GM12801 (cell line): ENCODE results near the gene UNK.

Experiments
- TF ChIP-seq, protein P1 (sequence below): IDR thresholded peaks from one replicate; pipeline ENCODE4 v1.5.1; 2011; ENCODE audit warnings: control low read depth; ENCODE audit not compliant: insufficient read length; ENCODE audit errors: extremely low read depth

Gene UNK

DNA sequence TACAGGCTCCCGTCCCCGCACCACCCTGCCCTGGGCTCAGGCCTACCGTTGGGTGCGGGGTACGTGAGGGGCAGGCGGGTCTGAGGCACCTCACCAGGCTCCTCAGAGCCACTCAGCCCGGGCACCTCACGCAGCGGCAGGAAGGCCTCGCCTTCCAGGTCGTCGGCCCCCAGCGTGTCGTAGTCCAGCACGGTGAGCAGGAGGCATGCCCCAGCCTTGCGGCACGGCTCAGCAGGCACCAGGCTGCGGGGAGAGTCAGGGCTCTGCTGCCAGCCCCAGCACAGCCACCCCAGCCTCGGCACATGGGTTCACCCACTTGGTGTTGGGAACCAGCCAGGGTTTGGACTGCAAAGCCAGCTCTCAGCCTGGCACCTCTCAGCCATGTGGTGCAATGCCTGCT lies 44.1 kb downstream of the UNK start:
- TF ChIP-seq, protein P1, sequence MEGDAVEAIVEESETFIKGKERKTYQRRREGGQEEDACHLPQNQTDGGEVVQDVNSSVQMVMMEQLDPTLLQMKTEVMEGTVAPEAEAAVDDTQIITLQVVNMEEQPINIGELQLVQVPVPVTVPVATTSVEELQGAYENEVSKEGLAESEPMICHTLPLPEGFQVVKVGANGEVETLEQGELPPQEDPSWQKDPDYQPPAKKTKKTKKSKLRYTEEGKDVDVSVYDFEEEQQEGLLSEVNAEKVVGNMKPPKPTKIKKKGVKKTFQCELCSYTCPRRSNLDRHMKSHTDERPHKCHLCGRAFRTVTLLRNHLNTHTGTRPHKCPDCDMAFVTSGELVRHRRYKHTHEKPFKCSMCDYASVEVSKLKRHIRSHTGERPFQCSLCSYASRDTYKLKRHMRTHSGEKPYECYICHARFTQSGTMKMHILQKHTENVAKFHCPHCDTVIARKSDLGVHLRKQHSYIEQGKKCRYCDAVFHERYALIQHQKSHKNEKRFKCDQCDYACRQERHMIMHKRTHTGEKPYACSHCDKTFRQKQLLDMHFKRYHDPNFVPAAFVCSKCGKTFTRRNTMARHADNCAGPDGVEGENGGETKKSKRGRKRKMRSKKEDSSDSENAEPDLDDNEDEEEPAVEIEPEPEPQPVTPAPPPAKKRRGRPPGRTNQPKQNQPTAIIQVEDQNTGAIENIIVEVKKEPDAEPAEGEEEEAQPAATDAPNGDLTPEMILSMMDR, result no peak

DNA sequence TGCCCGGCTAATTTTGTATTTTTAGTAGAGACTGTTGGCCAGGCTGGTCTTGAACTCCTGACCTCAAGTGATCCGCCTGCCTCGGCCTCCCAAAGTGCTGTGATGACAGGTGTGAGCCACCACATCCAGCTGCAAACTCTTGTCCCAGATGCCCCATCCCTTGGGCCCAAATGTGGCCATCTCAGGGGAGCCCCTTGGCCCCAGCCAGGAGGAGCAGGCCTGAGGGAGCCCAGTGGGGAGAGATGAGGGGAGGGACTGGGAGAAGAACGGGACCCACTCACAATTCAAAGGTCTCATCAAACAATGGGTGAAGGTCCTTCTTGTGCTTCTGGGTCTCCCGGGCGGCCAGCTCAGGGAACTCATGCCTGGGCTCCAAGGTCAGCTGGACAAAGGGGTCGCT lies 45.1 kb downstream of the UNK start:
- TF ChIP-seq, protein P1, result no peak

DNA sequence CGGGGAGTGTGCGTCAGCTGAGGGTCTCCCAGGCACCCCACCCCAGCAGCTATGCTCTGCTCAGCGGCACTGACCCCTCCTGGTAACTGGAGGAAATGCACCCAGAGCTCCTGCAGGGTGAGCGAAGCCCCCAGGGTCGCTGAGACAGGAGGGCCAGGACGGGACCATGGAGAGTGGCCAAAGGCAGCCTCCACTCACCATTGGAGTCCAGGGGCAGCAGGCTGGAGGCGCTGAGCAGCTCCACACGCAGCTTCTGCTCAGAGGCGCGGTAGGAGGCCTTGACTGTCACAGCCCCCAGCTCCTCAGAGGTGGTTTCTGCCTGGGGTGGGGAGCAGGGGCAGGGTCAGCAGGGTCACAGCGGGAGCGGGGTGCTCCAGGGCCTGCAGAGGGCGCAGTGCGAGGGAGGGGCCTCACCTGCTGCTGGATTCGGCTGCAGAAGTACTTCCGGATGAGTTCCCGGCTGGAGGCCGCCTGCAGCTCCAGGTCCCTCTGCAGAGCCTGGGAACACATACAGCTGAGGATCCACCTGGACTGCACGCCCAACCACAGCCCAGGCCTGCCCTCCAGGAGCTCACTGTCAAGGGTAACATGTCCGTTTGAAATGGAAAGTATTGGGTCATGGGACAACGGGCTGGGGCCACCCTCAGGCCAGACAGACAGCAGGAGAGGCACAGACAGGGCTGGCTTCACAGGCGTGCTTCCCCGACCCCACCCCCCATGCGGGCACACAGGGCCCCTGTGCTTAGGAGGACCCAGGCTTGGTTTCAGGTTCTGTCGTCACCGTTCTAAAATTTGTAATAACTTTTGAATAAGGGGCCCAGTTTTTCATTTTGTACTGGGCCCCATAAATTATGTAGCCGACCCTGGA lies 45.8 kb downstream of the UNK start:
- TF ChIP-seq, protein P1, result no peak

DNA sequence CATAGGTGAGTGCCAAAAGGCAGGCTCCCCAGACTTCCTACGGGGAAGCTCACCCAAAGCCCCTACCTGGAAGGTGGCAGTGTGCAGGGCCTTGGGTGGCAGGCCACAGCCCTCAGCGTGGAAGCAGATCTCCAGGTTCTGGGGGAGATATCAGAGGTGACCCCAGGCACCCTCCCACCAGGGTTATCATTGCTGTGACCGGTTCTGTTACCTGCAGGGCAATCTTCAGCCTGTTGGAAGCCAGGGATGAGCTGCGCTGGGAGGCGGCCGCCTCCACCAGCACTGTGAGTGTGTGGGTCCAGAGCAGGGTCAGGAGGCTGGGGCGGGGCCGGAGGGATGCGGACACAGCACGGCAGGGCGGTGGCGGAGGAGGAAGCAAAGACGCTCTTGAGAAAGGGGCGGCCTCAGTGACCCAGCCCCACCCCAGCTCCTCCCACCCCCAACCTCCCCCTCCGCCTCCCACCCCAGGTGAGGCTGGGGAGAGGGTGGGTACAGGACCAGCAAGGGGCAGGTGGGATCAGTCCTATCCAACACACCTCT lies 46.5 kb downstream of the UNK start:
- TF ChIP-seq, protein P1, result no peak

DNA sequence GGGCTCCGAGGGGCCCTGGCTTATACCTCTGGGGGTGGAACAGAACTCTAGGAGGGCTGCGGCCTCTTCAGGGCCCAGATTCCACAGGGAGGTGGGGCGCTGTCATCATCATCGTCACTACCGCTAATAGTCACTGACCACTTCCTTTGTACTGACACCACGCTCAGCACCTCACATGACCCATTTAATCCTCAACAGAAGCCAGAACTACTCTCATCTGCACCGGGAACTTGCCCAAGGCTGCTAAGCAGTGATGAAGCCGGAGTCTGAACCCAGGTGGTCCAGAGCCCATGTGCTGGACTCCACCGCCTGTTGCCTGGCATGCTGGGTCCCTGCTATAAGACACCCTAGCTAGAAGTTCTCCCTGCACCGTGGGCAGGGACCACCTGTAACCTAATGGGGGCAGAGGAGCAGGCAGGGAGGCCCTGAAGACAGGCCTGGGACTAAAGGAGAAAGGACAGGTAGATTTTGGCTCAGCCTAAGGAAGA lies 47.6 kb downstream of the UNK start:
- TF ChIP-seq, protein P1, result no peak

DNA sequence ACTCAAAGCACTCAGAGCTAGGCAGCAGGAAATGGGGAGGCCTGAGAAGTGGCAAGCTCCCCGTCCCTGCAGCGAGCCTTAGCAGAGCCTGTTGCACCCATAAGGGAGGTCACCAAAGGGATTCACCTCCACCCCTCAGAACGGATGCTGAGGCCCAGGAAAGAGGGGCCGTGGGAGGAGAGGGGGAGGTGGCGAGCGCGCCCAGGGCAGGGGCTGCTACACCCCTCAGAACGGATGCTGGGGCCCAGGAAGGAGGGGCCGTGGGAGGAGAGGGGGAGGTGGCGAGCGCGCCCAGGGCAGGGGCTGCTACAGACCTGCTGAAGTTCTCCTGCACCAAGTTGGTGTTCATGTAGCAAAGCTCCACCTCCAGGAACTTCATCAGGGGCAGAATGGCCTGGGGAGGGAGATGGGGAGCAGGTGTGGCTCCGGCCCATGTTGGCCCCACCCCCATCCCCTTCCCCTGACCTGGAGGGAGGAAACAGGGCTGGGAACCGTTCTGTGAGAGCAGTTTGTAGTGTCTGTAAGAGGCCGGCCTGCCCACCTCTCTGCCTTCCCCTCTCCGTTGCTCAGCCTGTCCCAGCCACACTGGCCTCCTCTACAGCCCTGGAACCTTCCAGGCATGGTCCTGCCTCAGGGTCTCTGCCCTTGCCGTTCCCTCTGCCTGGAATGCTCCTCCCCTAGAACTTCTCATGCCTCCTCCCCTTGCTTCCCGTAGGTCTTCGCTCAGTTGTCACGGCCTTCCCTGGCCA lies 48.2 kb downstream of the UNK start:
- TF ChIP-seq, protein P1, result no peak

DNA sequence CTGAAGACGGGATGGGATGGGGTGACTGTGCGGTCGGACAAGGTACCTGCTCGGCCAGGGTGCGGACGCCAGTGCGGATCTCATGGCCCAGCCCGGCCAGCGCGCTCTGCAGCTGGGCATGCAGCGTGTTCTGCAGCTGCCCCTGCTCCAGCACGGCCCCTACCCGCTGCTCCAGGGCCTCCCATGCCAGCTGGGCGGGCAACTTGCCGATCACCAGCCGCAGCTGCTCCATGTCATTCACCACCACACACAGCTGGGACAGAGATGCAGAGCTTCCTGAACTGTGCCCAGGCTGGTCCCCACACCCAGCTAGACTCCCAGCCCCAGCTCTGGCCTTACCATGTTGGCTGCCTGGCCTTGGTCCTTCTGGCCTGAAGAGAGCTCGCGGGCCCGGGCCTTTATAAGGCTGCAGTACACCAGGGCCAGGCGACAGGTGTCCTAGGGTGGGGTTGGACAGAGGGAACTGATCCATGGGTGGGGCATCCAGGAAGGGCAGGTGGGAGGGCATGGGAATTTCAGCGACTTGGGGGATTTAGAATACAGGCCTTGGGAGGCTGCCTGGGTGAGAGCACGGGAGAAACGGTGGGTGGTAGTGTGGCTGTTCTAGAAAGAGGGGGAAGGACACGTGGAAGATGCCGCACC lies 49.8 kb downstream of the UNK start:
- TF ChIP-seq, protein P1, result no peak
